Hematopoietic multipotent progenitor cell treated with erythropoietin and hydrocortisone succinate and interleukin-3 and kit ligand, for 4 days (in vitro differentiated cells): Measurements from ENCODE around the gene GGA2.
A peak's percentile ranks its signal among the peaks of the same experiment; 100 is the strongest.
"Not testable (repeated sequence)": the region's sequence is repeated elsewhere in the genome, so short reads cannot be mapped to it uniquely, and the experiment has no call there.

Source experiments
- DNase-seq: peaks from one replicate; pipeline ENCODE4 v3.0.0-alpha.2; 2015

GGA2 gene

DNA sequence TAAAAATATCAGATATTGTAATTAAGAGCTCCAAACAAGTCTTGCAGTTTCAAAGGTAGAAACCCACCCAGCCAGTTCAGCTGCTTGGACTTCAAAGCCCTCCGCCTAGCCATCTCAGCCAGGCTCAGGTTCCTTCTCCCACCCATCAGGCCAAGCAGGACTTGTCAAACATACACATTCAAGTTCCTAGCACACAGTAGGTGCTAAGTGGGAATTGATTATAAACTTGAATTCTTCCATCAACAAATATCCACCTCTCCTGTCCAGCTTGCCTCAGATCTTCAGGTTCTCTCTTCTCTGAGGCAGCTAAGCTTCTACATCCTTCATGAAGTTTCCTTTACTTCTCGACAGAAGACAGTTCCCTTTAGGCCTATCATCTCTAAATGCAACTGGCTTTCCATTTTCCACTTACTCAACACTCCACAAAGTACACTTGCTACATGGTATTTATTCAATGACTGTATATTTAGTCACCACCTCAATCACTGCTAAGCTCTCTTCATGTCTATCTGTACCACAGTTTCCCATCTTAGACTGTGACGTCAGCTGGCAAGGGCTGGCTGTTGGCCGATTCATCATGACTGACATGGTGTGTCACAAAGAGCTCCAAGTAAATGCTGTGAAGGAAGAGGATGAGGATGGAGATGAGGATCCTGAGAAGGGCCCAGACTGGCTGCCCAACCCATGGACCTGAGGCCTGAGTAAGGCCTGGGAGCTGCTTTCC is 44.0 kb downstream of the GGA2 start:
- DNase-seq = no peak

- DNase-seq = no peak
Measured at GRCh38 chr16:23465179-23465578, 45.1 kb downstream of the GGA2 start.

GRCh38 chr16:23464196-23464595 is 46.1 kb downstream of the GGA2 start:
- no peak for DNase-seq

DNA sequence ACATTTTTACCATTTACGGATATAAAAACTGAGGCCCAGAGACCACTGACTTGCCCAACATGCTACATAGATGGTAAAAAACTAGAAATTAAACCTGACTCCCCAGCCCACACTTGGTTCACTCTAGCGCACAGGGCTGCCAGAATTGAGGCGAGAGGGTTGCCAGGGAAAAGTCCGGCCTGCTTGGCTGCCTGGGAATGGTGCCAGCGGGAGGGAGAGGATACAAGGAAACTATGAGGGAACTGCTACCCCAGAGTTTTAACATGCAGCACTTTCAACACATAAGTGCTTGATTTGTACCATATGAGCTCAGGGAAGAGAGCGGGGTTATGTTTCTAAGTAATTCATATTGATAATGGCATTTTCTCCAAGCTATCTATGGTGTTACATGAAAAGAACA is 47.3 kb downstream of the GGA2 start:
- not testable (repeated sequence) for DNase-seq

DNA sequence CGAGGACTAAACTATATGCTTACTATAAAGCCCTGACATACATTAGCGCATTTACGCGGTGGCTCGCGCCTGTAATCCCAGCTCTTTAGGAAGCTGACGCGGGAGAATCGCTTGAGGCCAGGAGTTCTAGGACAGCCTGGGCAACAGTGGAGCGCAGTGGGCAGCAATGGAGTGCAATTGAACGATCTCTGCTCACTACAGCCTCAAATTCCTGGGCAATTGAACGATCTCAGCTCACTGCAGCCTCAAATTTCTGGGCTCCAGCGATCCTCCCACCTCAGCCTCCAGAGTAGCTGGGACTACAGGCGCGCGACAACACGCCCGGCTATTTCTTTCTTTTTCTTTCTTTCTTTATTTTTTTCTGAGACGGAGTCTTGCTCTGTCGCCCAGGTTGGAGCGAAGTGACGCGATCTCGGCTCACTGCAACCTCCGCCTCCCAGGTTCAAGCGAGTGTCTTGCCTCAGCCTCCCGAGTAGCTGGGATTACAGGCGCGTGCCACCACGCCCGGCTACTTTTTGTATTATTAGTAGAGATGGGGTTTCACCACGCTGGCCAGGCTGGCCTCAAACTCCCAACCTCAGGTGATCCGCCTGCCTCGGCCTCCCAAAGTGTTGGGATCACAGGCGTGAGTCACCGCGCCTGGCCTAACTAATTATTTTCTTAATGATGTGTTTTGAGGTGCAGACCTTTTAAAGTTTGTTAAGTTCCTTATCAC is 56.8 kb downstream of the GGA2 start:
- DNase-seq = no peak

DNA sequence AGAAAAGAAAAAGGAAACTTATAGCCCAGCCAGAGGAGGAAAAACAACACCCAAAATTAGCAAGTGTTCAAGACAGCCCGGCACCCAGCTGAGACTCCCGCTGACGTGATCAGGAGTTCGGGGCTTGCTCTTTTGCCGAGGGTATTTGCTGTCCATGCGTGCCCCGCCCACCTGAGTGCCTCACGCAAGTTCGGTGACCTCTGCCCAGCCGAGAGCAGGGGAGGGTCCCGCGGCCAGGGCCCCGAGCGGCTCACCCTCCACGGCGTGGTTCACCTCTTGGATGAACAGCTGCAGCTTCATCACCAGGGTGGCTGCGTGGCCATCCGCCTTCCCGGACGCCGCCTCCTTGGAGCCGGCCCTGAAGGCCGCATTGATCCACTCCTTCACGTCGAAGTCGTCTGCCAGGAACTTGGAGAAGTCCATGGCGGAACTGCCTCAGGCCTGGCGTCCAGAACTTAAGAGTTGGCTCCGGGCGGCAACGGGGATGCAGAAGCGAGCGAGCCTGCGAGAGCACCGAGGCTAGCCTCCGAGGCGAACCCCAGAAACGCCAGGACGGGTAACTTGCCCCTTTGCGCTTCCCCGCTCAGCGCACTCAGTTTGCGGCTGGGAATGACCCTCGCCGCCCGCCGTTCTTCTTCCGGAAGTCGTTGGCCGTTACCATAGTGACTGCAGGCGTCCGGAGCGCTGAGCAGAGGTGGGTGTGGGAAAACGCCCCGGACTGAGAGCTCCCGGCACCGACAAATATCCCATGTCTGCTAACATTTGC is 57.5 kb downstream of the GGA2 start, which contains the start of gene COG7:
Gene COG7 (minus strand): TSS at position 618 of the 766 bp plus-strand sequence. CDS start 195 bp downstream, at position 423.
- peak; percentile 93 for DNase-seq

DNA sequence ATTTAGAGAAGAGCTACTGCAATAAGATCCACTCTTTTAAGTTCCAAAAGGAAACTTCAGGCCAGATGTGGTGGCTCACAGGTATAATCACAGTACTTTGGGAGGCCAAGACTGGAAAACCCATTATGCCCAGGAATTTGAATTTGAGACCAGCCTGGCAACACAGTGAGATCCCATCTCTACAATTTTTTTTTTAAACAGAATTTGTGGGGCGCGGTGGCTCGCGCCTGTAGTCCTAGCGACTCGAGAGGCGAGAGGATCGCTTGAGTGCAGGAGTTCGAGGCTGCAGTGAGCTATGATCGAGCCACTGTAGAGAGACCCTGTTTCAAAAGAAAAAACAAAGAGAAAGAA is 58.1 kb downstream of the GGA2 start:
- DNase-seq = no peak

GRCh38 chr16:23448392-23448791 is 61.9 kb downstream of the GGA2 start:
- no peak for DNase-seq

GRCh38 chr16:23437542-23437941 is 72.8 kb downstream of the GGA2 start:
- not testable (repeated sequence) for DNase-seq

DNA sequence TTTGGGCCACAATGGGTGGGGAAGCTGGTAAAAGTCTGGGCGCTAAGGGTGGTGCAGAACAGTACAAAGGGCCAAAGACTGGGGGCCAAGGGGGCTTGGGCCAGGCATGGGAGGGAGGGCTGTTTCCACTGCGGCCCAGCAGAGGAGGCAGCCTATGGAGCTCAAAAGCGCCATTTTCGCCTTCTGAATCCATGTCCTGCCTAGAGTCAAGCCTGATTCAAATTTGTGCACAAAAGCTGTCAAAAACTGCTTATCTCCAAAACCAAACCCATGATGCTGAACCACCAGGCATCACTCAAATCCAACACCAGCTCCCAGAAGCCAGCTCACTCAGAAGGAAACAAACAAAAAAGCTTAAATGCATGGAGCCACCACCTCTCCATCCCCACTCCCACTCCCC is 73.3 kb downstream of the GGA2 start:
- peak; percentile 67 for DNase-seq

- peak; percentile 91 for DNase-seq
Measured at GRCh38 chr16:23435500-23435899, 74.8 kb downstream of the GGA2 start.

DNA sequence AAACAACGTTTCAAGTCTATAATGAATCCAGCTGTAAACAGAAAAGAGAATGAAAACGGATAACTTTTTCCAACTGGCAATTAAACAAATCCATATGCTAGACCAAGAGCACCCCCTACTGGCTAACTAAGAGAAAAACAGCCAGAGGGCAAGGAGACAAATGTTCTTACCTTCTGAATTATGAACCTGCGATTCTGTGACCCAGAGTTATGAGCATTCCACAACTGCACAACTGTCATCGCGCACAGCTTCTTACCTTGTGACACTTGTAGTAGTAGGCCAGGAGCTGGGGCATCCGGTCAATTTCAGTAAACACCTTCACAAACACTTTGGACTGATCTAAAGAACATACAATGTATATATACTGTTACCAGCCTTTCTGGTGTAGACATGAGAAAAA is 75.9 kb downstream of the GGA2 start:
- peak; percentile 87 for DNase-seq

DNA sequence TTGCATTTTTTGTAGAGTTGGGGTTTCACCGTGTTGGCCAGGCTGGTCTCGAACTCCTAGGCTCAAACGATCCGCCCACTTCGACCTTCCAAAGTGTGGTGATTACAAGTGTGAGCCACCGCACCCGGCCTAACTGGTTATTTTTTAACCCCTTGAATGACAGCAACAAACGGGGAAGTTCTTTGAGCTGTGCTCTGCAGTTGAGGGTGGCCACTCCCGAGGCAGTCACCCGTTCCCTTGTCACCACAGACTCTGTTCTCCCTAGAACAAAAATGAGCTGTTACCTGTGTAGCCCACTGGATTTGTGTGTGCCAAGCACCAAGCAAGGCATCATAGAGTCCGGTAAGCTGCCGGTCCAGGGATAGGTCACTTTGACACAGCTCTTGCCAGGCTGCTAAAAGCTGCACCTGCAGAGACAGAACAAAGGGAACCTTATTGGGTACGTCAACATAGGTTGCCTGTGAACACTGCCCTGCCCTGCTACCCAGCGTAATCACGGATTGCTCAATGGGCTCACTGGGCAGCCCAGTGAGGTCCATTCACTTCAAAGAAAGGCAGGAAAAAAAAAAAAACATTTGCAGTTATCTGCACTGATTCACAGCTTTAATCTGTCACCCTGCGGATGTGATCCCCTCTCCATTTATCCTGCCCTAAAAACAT is 76.9 kb downstream of the GGA2 start:
- no peak for DNase-seq

GRCh38 chr16:23432176-23433128 is 77.8 kb downstream of the GGA2 start:
- DNase-seq = no peak

DNA sequence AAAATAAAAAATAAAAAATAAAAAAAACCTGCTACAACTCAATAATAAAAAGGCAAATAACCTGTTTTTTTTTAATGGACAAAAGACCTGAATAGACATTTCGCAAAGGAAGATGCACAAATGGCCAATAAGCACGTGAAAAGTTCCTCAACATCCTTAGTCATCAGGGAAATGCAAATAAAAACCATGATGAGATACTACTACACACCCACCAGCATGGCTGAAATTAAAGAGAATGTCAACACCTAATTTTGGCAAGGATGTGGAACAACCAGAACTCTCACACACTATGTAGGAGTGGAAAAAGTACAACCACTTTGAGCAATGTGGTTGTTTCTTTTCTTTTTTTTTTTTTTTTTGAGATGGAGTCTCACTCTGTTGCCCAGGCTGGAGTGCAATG is 81.9 kb downstream of the GGA2 start:
- DNase-seq = no peak

GRCh38 chr16:23424292-23424958 is 85.9 kb downstream of the GGA2 start:
- DNase-seq = no peak

- no peak for DNase-seq
Measured at GRCh38 chr16:23423496-23424049, 86.7 kb downstream of the GGA2 start.

- DNase-seq = no peak
Measured at GRCh38 chr16:23420011-23420410, 90.3 kb downstream of the GGA2 start.

DNA sequence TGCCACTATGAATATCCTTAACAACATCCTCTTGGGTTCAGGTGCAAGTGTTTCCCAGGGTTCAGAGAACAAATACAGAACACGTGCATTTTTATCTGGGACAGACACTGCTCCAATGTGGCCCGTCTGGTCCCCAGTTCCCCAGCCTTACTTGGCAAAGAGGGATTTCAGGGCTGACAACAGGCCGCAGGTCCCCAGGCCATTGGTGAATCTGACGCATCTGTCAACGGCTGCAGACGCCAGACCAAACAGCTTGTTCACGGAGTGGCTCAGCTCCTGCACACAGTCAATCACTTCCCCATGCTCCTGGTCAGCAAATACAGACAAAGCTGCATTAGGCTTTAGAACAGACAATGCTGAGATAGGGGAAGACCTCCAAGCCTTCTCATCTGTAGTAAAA is 93.5 kb downstream of the GGA2 start:
- DNase-seq = no peak

- DNase-seq = no peak
Measured at GRCh38 chr16:23414731-23415130, 95.6 kb downstream of the GGA2 start.
